Kidney epithelial cell (primary cell): ENCODE measurements around the gene ZNF768. TPM values are rescaled to one million over a fixed set of nuclear protein-coding genes. Genes with fewer than 3 reads are reported as not detected.

Experiments used
- DNase-seq: peaks from one replicate; pipeline ENCODE4 v3.0.0-alpha.2; 2010; ENCODE audit warnings: low read depth
- H3K27me3 ChIP-seq: 2 replicates; pipeline ENCODE4 v1.6.0; 2011; ENCODE audit warnings: low read length; ENCODE audit not compliant: control insufficient read depth, insufficient read depth
- H3K36me3 ChIP-seq: 2 replicates; pipeline ENCODE4 v1.5.1; 2011; ENCODE audit warnings: low read length; ENCODE audit not compliant: control insufficient read depth, insufficient read depth
- H3K4me3 ChIP-seq: 2 replicates; pipeline ENCODE4 v1.5.1; 2011; ENCODE audit warnings: low read depth, mild to moderate bottlenecking, control low read depth, low read length
- total RNA-seq: library from RNA; depleted of rRNA; stranded (reverse); fragments of >200 nt; gene quantifications from 2 replicates; pipeline ENCODE4 v1.2.3, GENCODE V29; 2015
- TF ChIP-seq, protein P1 (sequence below): IDR thresholded peaks from 2 replicates; pipeline ENCODE4 v1.5.1; 2011; ENCODE audit warnings: mild to moderate bottlenecking, moderate library complexity, low read length, control low read depth, inconsistent platforms; ENCODE audit not compliant: insufficient read depth, poor library complexity, severe bottlenecking

The ZNF768 gene
- 50.9 and 59.5 TPM in 2 replicates for total RNA-seq

DNA sequence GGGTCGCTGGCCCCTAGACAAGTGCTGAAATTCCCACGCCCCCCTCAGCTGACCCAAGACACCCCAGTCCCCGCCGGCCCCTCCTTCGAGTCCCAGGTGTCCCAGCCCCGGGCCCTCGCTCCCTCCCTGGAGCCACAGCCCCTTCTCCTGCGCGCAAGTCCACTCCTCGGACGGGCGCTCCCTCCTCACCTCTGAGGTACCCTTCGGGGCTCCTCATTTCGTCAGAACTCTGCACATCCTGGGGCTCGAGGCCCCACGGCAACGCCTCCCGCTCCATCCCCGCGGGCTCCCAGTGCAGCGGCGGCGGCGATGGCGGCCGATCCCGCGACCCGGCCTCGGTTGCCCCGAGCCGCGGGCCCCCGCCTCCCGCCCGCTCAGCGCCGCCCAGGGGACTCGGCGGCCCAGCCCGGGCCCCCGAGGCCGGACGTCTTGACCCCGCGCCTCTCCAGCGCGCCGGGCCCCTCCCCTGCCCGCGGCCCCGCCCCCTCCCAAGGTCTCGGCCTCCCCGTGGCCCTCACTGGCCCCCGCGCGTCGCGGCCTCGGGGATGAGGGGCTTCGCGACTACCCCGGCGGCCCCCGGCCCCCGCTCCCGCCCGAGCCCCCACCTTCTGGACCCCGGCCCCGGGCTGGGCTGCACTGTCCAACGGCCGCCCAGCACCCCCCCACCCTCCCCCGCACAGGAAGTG is at the start of gene ZNF768:
Gene ZNF768, minus strand, starts transcription at position 430 of the 686 bp plus-strand sequence. Its CDS starts 153 bp downstream, at position 277.
- peak within 1 kb of the TSS; percentile 66 for H3K4me3 ChIP-seq
- no peaks in the 10 kb centered on the region for H3K36me3 ChIP-seq
- TF ChIP-seq, protein P1, sequence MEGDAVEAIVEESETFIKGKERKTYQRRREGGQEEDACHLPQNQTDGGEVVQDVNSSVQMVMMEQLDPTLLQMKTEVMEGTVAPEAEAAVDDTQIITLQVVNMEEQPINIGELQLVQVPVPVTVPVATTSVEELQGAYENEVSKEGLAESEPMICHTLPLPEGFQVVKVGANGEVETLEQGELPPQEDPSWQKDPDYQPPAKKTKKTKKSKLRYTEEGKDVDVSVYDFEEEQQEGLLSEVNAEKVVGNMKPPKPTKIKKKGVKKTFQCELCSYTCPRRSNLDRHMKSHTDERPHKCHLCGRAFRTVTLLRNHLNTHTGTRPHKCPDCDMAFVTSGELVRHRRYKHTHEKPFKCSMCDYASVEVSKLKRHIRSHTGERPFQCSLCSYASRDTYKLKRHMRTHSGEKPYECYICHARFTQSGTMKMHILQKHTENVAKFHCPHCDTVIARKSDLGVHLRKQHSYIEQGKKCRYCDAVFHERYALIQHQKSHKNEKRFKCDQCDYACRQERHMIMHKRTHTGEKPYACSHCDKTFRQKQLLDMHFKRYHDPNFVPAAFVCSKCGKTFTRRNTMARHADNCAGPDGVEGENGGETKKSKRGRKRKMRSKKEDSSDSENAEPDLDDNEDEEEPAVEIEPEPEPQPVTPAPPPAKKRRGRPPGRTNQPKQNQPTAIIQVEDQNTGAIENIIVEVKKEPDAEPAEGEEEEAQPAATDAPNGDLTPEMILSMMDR, result no peak
- H3K27me3 ChIP-seq, result no peaks in the 10 kb centered on the region
- DNase-seq, result no peak

DNA sequence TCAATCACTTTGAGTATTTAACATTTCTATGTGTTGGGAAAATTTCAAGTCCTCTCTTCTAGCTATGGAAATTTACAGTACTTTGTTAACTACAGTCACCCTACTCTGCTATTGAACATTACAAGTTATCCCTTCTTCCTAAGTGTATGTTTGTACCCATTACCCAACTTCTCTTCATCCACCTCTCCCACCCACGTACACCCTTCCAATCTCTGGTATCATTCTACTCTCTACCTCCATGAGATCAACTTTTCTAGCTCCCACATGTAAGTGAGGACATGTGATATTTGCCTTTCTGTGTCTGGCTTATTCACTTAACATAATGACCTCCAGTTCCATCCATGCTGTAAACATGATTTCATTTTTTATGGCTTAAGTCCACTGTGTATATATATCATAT is 48.3 kb upstream of the ZNF768 start:
- TF ChIP-seq, protein P1, result no peak
- DNase-seq, result no peak
- Histone ChIP-seq H3K4me3 (no peak overlapping the region), H3K27me3 (no peaks in the 10 kb centered on the region), H3K36me3 (no peaks in the 10 kb centered on the region)

DNA sequence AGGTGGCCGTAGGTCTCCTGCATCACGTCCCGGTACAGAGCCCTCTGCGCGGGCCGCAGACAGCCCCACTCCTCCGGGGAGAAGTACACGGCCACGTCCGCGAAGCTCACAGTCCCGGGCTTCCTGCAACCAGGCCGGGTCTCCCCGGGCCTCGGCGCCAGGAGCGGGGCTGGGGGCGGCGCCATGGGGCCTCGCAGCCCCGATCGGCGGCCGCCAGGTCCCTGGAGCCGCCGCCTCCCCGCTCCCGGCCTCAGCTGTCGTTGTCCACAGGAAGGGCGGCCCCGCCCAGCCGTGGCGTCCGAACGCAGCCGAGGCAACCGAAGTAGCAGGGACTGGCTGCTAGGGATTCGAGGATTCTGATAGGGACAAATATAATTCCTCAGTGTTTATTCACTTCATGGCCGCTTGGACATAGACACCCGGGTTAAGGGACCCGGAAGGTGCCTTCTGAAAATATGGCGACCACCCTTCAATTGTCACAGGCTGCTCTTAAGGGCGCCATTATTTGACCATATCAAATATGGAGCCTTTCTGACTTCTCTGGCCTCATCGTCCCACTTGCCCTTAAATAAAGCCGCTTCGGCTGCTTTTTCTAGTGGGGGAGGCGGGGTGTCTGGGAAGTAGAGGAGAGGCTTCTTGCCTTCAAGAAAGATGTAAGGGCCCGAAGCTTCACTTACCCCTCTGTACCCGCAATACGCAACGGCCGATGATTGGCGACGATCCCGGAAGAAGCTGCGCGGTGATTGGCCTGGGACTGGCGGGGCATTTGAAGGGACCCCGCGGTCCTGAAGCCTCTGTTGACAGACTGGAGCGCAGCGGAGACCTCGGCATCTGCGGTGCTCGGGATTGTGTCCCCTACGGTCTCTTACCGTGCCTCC is 45.3 kb upstream of the ZNF768 start, which contains the start of gene ZNF688:
Gene ZNF688, minus strand, starts transcription at position 270 of the 878 bp plus-strand sequence. Its CDS starts 85 bp downstream, at position 185.
- TF ChIP-seq, protein P1, result no peak
- DNase-seq, result peak; percentile 98
- H3K36me3 ChIP-seq, result no peaks in the 10 kb centered on the region
- H3K4me3 ChIP-seq, result peak within 1 kb of the TSS; percentile 64
- no peaks in the 10 kb centered on the region for H3K27me3 ChIP-seq

DNA sequence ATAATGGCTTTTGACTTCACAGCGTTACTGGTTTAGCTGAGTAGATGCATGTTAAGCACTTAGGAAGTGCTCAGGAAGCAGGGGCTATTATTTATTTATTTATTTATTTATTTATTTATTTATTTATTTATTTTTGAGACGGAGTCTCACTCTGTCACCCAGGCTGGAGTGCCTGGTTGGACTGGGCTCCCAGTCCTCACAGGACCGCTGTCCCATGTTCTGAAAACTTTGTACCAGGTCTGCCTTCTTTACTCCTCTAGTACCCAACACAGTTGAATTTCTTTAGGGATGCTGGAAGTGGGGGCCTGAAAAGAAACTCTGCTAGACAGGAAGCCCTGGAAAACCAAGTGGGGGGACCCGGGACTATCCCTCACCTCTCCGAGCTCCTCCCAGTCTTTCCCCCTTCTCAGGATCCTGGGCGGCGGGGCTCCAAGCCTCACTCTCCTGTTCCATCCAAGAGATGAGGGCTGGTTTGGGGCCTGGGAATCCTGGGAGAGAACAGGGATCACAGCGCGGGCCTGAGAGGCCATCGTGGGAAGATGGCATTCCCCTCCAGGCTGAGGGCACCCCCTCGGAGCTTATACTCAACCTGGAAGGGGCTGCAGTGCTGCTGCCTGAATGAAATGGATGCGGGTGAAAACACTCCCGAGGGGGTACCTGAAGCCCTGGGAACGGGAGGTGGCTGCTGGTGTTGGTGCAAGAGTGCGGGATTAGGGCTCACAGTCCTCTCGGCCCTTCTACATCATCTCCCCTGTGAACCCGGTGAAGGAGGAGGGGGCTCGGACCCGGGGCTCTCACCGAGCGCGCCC is 44.5 kb upstream of the ZNF768 start:
- no peaks in the 10 kb centered on the region for H3K27me3 ChIP-seq
- TF ChIP-seq, protein P1, result no peak
- DNase-seq, result no peak
- no peaks in the 10 kb centered on the region for H3K36me3 ChIP-seq
- H3K4me3 ChIP-seq, result peak overlapping the region; percentile 64

GRCh38 chr16:30569746-30570635 is 43.6 kb upstream of the ZNF768 start:
- no peak for DNase-seq
- no peaks in the 10 kb centered on the region for H3K27me3 ChIP-seq
- no peak overlapping the region for H3K4me3 ChIP-seq
- TF ChIP-seq, protein P1, result no peak
- no peaks in the 10 kb centered on the region for H3K36me3 ChIP-seq
